Measurements from ENCODE around the gene DAGLB. TPM values are rescaled to one million over a fixed set of nuclear protein-coding genes. Genes with fewer than 3 reads are reported as not detected.

The DAGLB gene
- total RNA-seq, 2 donors from 2014 or later: 22.7 to 24.5 TPM

DNA sequence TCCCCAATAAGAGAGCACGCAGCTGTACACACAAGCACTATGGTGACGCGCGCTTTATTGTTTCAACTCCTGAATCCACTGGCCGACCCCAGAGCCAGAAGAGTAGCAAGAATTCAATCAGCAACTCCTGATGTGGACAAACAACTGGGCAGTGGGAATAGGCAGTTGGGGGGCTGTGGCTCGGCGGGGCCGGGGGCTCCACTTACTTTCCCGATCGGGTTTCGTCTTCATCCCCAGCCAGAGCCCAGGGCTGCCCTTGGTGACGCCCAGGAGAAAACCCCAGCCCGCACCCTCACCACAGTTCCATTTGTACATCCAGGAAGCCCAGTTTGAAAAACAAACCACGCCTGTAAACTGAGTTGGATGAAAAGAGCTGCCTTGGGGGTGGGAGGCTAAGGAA, 38.7 kb downstream of the DAGLB start:
- Histone ChIP-seq H3K4me1 (ENCODE audit: control insufficient read depth, insufficient read depth, low read length) (no peaks in the 10 kb centered on the region), H3K9me3 (ENCODE audit: control insufficient read depth, low read length) (no peaks in the 10 kb centered on the region), H3K27ac (ENCODE audit: low read depth, low read length) (no peak overlapping the region), H3K9ac (ENCODE audit: extremely low read depth, low read length, poor library complexity, severe bottlenecking) (no peak overlapping the region), H3K27me3 (ENCODE audit: control insufficient read depth, insufficient read depth, low read length, poor library complexity, severe bottlenecking) (no peaks in the 10 kb centered on the region), H3K36me3 (ENCODE audit: control insufficient read depth, insufficient read depth, low read length) (peaks cover 85% of the 10 kb centered on the region), H3K4me3 (ENCODE audit: low read length) (no peak overlapping the region)
- TF ChIP-seq, protein P1, sequence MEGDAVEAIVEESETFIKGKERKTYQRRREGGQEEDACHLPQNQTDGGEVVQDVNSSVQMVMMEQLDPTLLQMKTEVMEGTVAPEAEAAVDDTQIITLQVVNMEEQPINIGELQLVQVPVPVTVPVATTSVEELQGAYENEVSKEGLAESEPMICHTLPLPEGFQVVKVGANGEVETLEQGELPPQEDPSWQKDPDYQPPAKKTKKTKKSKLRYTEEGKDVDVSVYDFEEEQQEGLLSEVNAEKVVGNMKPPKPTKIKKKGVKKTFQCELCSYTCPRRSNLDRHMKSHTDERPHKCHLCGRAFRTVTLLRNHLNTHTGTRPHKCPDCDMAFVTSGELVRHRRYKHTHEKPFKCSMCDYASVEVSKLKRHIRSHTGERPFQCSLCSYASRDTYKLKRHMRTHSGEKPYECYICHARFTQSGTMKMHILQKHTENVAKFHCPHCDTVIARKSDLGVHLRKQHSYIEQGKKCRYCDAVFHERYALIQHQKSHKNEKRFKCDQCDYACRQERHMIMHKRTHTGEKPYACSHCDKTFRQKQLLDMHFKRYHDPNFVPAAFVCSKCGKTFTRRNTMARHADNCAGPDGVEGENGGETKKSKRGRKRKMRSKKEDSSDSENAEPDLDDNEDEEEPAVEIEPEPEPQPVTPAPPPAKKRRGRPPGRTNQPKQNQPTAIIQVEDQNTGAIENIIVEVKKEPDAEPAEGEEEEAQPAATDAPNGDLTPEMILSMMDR (conservative IDR thresholded peaks at IDR 0.05): no peak
- Mint-ChIP-seq H3K4me3 (no peak overlapping the region), H3K27ac (peak overlapping the region; percentile 84), H3K9me3 (no peaks in the 10 kb centered on the region), H3K4me1 (no peaks in the 10 kb centered on the region), H3K27me3 (ENCODE audit: insufficient read depth) (no peaks in the 10 kb centered on the region), H3K36me3 (ENCODE audit: low read depth) (peaks cover 77% of the 10 kb centered on the region)
- DNase-seq: no peak
- WGBS, 2 experiments (ENCODE audit: insufficient coverage in 1 of 2, insufficient read length in 1 of 2): 96 to 100% methylated on average over 8 to 14 of the region's 14 CpGs

DNA sequence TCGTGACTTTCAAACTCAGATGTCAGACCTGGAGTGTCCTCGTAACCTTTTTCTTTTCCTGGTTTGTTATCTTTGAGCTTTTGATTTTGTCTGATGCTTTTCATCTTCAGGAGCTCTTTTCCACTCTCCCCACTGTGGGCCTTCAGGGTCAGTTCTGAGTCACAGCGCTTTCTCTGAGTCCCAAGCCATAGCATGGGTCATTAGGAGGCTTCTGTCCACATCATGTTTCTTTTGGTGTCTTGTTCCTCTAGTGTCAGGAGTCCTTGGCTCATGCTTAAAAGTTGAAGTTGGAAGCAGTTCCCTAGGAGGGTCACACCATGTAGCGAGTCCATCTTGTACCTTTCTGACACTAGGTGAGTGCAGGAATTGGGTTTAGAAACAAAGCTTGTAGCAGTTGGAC, 40.3 kb downstream of the DAGLB start:
- H3K36me3 ChIP-seq (ENCODE audit: control insufficient read depth, insufficient read depth, low read length): peaks cover 90% of the 10 kb centered on the region
- H3K27ac Mint-ChIP-seq: peak overlapping the region; percentile 15
- TF ChIP-seq, protein P1 (conservative IDR thresholded peaks at IDR 0.05): no peak

DNA sequence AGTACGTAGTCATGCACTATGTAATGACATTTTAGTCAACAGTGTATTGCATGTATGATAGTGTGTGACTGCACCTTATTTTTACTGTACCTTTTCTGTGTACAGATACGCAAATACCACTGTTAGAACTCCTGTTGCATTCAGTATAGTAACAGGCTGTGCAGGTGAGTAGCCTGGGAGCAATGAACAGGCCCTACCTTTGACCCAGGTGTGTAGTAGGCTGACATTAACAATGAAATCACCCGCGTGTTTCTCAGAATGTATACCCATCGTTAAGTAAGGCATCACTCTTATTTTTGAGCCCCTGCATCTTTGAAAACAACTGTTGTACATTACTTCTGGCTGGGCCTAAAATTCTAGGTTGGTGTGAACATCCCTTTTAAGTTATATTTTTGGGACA, 41.6 kb downstream of the DAGLB start:
- Mint-ChIP-seq H3K27ac (no peak overlapping the region), H3K9me3 (no peaks in the 10 kb centered on the region), H3K4me1 (no peaks in the 10 kb centered on the region), H3K27me3 (ENCODE audit: insufficient read depth) (no peaks in the 10 kb centered on the region), H3K36me3 (ENCODE audit: low read depth) (peaks cover 77% of the 10 kb centered on the region), H3K4me3 (no peak overlapping the region)
- no peaks in the 10 kb centered on the region for H3K4me1 ChIP-seq (ENCODE audit: control insufficient read depth, insufficient read depth, low read length)
- WGBS, 2 experiments (ENCODE audit: insufficient coverage in 1 of 2, insufficient read length in 1 of 2): 95 to 96% methylated on average over 4 to 5 of the region's 5 CpGs
- no peak overlapping the region for H3K27ac ChIP-seq (ENCODE audit: low read depth, low read length)
- TF ChIP-seq, protein P1 (conservative IDR thresholded peaks at IDR 0.05): no peak
- no peaks in the 10 kb centered on the region for H3K27me3 ChIP-seq (ENCODE audit: control insufficient read depth, insufficient read depth, low read length, poor library complexity, severe bottlenecking)
- H3K9ac ChIP-seq (ENCODE audit: extremely low read depth, low read length, poor library complexity, severe bottlenecking): no peak overlapping the region
- no peak overlapping the region for H3K4me3 ChIP-seq (ENCODE audit: low read length)
- no peak for DNase-seq
- no peaks in the 10 kb centered on the region for H3K9me3 ChIP-seq (ENCODE audit: control insufficient read depth, low read length)
- H3K36me3 ChIP-seq (ENCODE audit: control insufficient read depth, insufficient read depth, low read length): peaks cover 90% of the 10 kb centered on the region

More for the DNA sequence above, 40.3 kb downstream of the DAGLB start:
- WGBS, 2 experiments (ENCODE audit: insufficient coverage in 1 of 2, insufficient read length in 1 of 2): 96 to 100% methylated on average over 4 of the region's 4 CpGs
- Mint-ChIP-seq H3K27me3 (ENCODE audit: insufficient read depth) (no peaks in the 10 kb centered on the region), H3K4me3 (no peak overlapping the region), H3K36me3 (ENCODE audit: low read depth) (peaks cover 76% of the 10 kb centered on the region), H3K4me1 (no peaks in the 10 kb centered on the region), H3K9me3 (no peaks in the 10 kb centered on the region)
- no peak for DNase-seq
- no peak overlapping the region for H3K9ac ChIP-seq (ENCODE audit: extremely low read depth, low read length, poor library complexity, severe bottlenecking)
- no peak overlapping the region for H3K27ac ChIP-seq (ENCODE audit: low read depth, low read length)
- H3K9me3 ChIP-seq (ENCODE audit: control insufficient read depth, low read length): no peaks in the 10 kb centered on the region
- no peak overlapping the region for H3K4me3 ChIP-seq (ENCODE audit: low read length)
- H3K4me1 ChIP-seq (ENCODE audit: control insufficient read depth, insufficient read depth, low read length): no peaks in the 10 kb centered on the region
- H3K27me3 ChIP-seq (ENCODE audit: control insufficient read depth, insufficient read depth, low read length, poor library complexity, severe bottlenecking): no peaks in the 10 kb centered on the region
